DOHH2 (cell line): ENCODE data around the gene RBM48.

ENCODE experiments used
- CTCF ChIP-seq: fragments of 200-600 bp; sonication (generic); IDR thresholded peaks from one replicate; pipeline ENCODE4 v1.5.1; 2014; ENCODE audit warnings: antibody characterized with exemption, mild to moderate bottlenecking, low read depth, low read length; ENCODE audit not compliant: poor library complexity, severe bottlenecking
- EZH2phosphoT487 ChIP-seq: fragments of 200-600 bp; sonication (generic); IDR thresholded peaks from 2 replicates; pipeline ENCODE4 v1.6.1; 2017; ENCODE audit warnings: borderline replicate concordance, mild to moderate bottlenecking, antibody characterized with exemption, low read length, moderate library complexity, mixed read lengths

DNA sequence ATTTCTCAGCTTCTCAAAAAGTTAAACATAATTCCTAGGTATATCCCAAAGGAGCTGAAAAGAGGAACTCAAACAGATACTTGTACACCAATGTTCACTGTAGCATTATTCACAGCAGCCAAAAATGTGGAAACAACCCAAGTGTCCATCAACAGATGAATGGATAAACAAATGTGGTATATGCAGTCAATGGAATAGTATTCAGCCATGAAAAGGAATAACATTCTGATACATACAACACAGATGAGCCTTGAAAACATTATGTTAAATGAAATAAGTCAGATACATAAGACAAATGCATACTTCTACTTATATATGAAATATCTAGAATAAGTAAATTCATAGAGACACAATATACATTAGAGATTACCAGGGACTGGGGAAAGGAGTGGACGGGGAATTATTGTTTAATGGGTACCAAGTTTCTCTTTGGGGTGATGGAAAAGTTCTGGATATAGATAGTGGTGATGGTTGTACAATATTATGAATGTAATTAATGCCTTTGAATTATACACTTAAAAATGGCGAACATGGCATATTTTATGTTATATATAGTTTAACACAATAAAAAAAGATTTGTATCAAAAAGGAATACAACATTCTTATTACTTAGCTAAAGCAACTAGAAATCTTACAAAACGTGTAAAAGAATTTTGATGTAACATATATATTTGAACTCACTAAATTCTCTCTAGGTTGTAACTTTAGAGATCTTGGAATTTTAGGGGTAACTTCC is 15.3 kb upstream of the RBM48 start:
- TF ChIP-seq CTCF (no peak), EZH2phosphoT487 (no peak)
